SK-N-MC (cell line): ENCODE data around the gene ERICH4.
"Not testable (repeated sequence)": the region's sequence is repeated elsewhere in the genome, so short reads cannot be mapped to it uniquely, and the experiment has no call there.

Source experiments
- DNase-seq: peaks from one replicate; pipeline ENCODE4 v3.0.0-alpha.2; 2011; ENCODE audit warnings: low read depth, low spot score
- H3K27ac ChIP-seq: fragments of 200-600 bp; sonication (generic); 2 replicates; pipeline ENCODE4 v1.5.1; 2016; ENCODE audit warnings: mixed run types
- H3K36me3 ChIP-seq: fragments of 200-600 bp; sonication (generic); 2 replicates; pipeline ENCODE4 v1.6.1; 2017; ENCODE audit warnings: antibody characterized with exemption, low read length, mixed read lengths; ENCODE audit not compliant: insufficient read depth
- H3K4me3 ChIP-seq: fragments of 200-600 bp; sonication (generic); 2 replicates; pipeline ENCODE4 v1.5.1; 2016
- H3K9ac ChIP-seq: fragments of 200-600 bp; sonication (generic); 2 replicates; pipeline ENCODE4 v1.8.0; 2017; ENCODE audit warnings: mixed run types, mixed read lengths; ENCODE audit not compliant: insufficient read length
- H3K9me3 ChIP-seq: fragments of 200-600 bp; sonication (generic); 2 replicates; pipeline ENCODE4 v1.6.1; 2017; ENCODE audit warnings: low read depth, mild to moderate bottlenecking, antibody characterized with exemption, low read length, moderate library complexity, mixed read lengths
- EZH2 ChIP-seq: fragments of 200-600 bp; sonication (generic); IDR thresholded peaks from one replicate; pipeline ENCODE4 v1.6.1; 2017; ENCODE audit warnings: antibody characterized with exemption
- FOXP2 ChIP-seq: optimal IDR thresholded peaks from 2 replicates; pipeline ENCODE3; 2011; ENCODE audit warnings: mild to moderate bottlenecking, moderate library complexity; ENCODE audit not compliant: insufficient read depth; ENCODE audit errors: extremely low read length, control extremely low read depth
- POLR2AphosphoS5 ChIP-seq: IDR thresholded peaks from 2 replicates; pipeline ENCODE4 v1.6.1; 2012; ENCODE audit warnings: mild to moderate bottlenecking, low read depth, low read length, borderline replicate concordance

The ERICH4 gene

DNA sequence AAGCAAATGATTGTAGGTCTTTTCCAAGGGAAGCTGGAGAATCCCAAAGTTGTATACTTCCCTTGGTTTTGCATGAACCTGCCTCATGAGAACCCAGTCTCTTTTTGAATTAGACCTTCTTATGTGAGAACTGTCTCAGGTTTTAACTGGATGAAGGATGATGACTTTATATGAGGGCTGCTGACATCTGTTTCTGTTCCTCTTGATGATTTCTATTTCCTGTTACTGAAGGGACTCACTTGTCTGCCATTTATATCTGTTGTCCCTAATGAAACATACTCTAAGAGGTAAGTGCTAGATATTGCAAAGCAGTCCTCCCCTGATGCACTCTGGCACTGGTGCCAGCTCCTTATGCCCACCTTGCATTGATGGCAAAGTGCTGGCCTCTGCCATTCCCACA is 33.6 kb downstream of the ERICH4 start:
- DNase-seq, result no peak
- H3K9me3 ChIP-seq, result no peaks in the 10 kb centered on the region
- H3K9ac ChIP-seq, result no peak overlapping the region
- no peak overlapping the region for H3K27ac ChIP-seq
- TF ChIP-seq EZH2, result no peak
- H3K4me3 ChIP-seq, result no peak overlapping the region
- no peaks in the 10 kb centered on the region for H3K36me3 ChIP-seq

GRCh38 chr19:41478171-41478570 is 35.2 kb downstream of the ERICH4 start:
- Histone ChIP-seq H3K4me3 (no peak overlapping the region), H3K9me3 (no peaks in the 10 kb centered on the region), H3K36me3 (no peaks in the 10 kb centered on the region), H3K9ac (no peak overlapping the region), H3K27ac (no peak overlapping the region)
- no peak for DNase-seq
- no peak for TF ChIP-seq POLR2AphosphoS5
- no peak for TF ChIP-seq FOXP2
- TF ChIP-seq EZH2, result no peak

DNA sequence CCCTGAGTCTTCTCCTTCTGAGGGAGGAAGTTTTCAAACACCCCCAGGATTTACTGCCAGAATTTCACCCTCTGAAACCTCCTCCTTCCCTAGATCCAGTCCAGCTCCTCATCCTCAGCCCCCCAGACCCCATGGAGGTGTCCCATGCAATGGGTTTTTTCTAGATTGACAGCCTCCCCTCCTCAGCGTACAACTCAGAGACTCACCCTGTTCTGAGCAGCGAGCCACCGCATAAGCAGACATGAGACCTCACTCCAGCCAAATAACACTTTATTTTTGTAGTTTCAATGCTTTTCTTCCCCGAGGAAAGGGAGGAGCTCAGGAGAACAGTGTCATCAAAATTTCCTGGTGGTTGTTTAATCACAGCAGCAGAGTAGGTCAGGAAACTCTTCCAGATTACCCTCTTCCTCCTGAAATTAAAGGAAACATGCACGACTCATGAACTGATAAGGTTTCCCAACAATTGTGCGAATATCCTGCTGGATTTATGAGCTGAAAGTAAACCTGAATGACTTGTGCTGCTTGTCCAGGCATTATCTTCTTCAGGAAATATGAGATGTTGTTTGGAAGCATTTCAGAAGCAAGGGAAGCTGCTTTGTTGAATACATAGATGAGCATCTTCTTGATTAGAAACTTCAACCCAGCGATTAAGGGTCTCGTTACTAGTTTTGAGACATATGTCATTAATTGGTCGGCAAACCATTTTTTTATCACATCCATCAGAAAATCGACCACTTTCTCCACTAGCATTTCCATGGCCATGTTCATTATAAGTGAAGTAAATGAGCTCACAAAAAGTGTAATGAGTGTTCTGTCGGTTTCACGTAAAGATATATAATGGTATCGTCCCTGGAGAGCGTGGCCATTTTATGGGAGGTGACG is 36.2 kb downstream of the ERICH4 start:
- Histone ChIP-seq H3K27ac (no peak overlapping the region), H3K36me3 (no peaks in the 10 kb centered on the region), H3K9ac (no peak overlapping the region), H3K4me3 (no peak overlapping the region), H3K9me3 (no peaks in the 10 kb centered on the region)
- no peak for DNase-seq
- TF ChIP-seq EZH2 (no peak), POLR2AphosphoS5 (no peak), FOXP2 (no peak)

DNA sequence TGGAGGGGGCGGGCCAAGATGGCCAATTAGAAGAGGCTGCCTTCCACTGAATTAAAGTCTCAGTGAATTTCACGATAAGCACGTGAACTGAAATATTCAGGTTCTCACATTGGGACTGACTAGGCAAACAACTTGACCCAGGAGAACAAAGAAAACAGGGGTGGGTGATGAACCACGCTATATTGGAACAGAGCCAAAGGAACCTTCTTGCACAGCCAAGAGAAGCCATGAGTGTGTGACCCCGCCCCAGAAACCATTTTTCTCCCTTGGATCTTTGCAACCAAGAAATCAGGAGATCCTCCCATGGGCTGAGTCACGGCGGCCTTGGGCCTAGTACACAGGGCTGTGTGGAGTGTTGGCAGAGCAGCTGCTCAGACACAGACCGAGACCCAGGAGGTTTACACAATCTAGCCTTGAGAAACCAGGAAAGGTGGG is 36.8 kb downstream of the ERICH4 start:
- H3K9me3 ChIP-seq, result no peaks in the 10 kb centered on the region
- no peak overlapping the region for H3K9ac ChIP-seq
- H3K4me3 ChIP-seq, result no peak overlapping the region
- H3K36me3 ChIP-seq, result no peaks in the 10 kb centered on the region
- DNase-seq, result no peak
- TF ChIP-seq EZH2 (no peak), FOXP2 (no peak), POLR2AphosphoS5 (no peak)
- H3K27ac ChIP-seq, result no peak overlapping the region

- Histone ChIP-seq H3K36me3 (no peaks in the 10 kb centered on the region), H3K9me3 (no peaks in the 10 kb centered on the region), H3K9ac (no peak overlapping the region), H3K4me3 (no peak overlapping the region), H3K27ac (no peak overlapping the region)
- TF ChIP-seq POLR2AphosphoS5 (no peak), FOXP2 (no peak), EZH2 (no peak)
- no peak for DNase-seq
Measured at GRCh38 chr19:41480336-41480735, 37.4 kb downstream of the ERICH4 start.

DNA sequence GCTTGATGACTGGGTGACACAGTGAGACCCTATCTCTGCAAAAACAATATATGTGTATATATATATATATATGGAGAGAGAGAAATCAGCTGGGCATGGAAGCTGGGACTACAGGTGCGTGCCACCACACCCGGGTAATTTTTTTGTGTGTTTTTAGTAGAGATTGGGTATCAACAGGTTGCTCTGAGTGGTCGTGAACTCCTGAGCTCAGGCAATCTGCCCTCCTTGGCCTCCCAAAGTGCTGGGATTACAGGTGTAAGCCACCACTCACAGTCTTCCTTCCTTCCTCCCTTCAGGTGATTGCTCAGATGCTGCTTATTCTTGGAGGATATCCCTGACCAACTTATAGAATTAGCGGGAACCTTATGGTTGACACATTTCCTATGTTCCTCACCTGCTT is 41.9 kb downstream of the ERICH4 start:
- H3K9ac ChIP-seq, result no peak overlapping the region
- DNase-seq, result no peak
- no peaks in the 10 kb centered on the region for H3K9me3 ChIP-seq
- TF ChIP-seq POLR2AphosphoS5 (no peak), FOXP2 (no peak), EZH2 (no peak)
- H3K36me3 ChIP-seq, result no peaks in the 10 kb centered on the region
- H3K27ac ChIP-seq, result no peak overlapping the region
- no peak overlapping the region for H3K4me3 ChIP-seq

DNA sequence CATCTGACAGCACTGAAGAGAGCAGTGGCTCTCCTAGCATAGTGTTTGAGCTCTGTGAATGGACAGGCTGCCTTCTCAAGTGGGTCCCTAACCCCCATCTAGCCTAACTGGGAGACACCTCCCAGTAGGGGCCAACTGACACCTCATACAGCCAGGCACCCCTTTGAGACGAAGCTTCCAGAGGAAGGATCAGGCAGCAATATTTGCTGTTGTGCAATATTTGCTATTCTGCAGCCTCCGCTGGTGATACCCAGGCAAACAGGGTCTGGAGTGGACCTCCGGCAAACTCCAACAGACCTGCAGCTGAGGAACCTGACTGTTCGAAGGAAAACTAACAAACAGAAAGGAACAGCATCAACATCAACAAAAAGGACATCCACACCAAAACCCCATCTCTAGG is 44.0 kb downstream of the ERICH4 start:
- not testable (repeated sequence) for H3K9me3 ChIP-seq, H3K36me3 ChIP-seq, DNase-seq

GRCh38 chr19:41492843-41493242 is 49.9 kb downstream of the ERICH4 start:
- no peak for DNase-seq
- no peaks in the 10 kb centered on the region for H3K36me3 ChIP-seq
- TF ChIP-seq POLR2AphosphoS5, result no peak
- no peak for TF ChIP-seq FOXP2
- TF ChIP-seq EZH2, result no peak
- no peak overlapping the region for H3K4me3 ChIP-seq
- H3K9ac ChIP-seq, result no peak overlapping the region
- H3K9me3 ChIP-seq, result no peaks in the 10 kb centered on the region
- no peak overlapping the region for H3K27ac ChIP-seq

More for the DNA sequence above, 44.0 kb downstream of the ERICH4 start:
- H3K9ac ChIP-seq, H3K4me3 ChIP-seq, H3K27ac ChIP-seq: not testable (repeated sequence)
